ENCODE data around the gene TBC1D14. TPM values are rescaled to one million over a fixed set of nuclear protein-coding genes. Genes with fewer than 3 reads are reported as not detected.
"Not testable (repeated sequence)": the region's sequence is repeated elsewhere in the genome, so short reads cannot be mapped to it uniquely, and the experiment has no call there.

The TBC1D14 gene
- total and polyA plus RNA-seq, 2 of the 4 experiments (the other 2 are of a cell fraction) = 31.7 to 40.7 TPM

DNA sequence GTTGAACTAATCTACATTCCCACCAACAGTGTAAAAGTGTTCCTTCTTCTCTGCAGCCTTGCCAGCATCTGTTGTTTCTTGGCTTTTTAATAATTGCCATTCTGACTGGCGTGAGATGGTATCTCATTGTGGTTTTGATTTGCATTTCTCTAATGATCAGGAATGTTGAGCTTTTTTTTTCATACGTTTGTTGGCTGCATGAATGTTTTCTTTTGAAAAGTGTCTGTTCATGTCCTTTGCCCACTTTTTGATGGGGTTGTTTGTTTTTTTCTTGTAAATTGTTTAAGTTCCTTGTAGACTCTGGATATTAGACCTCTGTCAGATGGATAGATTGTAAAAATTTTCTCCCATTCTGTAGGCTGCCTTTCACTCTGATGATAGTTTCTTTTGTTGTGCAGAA lies 170.3 kb downstream of the TBC1D14 start:
- H3K9me3 ChIP-seq (ENCODE audit: control insufficient read depth, insufficient read depth, low read length); H2AK9ac ChIP-seq (replicated peaks; ENCODE audit: low read depth, low read length, poor library complexity); H3K14ac ChIP-seq (replicated peaks; ENCODE audit: low read depth, low read length); H4K91ac ChIP-seq (ENCODE audit: insufficient read depth, low read depth, low read length); H3K18ac ChIP-seq (ENCODE audit: low read depth, low read length); H2AFZ ChIP-seq (replicated peaks; ENCODE audit: low read length, poor library complexity); H3K4ac ChIP-seq (ENCODE audit: low read depth, low read length); H2AK5ac ChIP-seq (ENCODE audit: low read depth, low read length); DNase-seq; ATAC-seq (ENCODE audit: low read depth); H3K56ac ChIP-seq (ENCODE audit: extremely low read depth, insufficient read depth, low read length); H3K23ac ChIP-seq (ENCODE audit: low read depth, low read length); H3K9me1 ChIP-seq (ENCODE audit: insufficient read depth, low read length); POLR2A ChIA-PET (ENCODE audit: unreplicated experiment); H3K4me1 ChIP-seq (ENCODE audit: control insufficient read depth, insufficient read depth, low read length); H4K5ac ChIP-seq (ENCODE audit: low read depth, low read length); H3K4me2 ChIP-seq (ENCODE audit: low read depth, low read length); H2BK20ac ChIP-seq (ENCODE audit: low read depth, low read length); H3K4me3 ChIP-seq (ENCODE audit: insufficient read depth, low read depth, low read length); H2BK15ac ChIP-seq (ENCODE audit: low read depth, low read length); H3K79me1 ChIP-seq (ENCODE audit: low read depth in 1 of 2, low read length in 2 of 2); H3K9ac ChIP-seq (ENCODE audit: low read depth, low read length); BruUV-seq (replicated peaks); H4K20me1 ChIP-seq (ENCODE audit: insufficient read depth, low read length); H3K36me3 ChIP-seq (ENCODE audit: control insufficient read depth, insufficient read depth, low read length); H2BK120ac ChIP-seq (ENCODE audit: low read depth, low read length); in situ Hi-C loops (cut with MboI; ENCODE audit: low sequenced_read_pairs); H4K8ac ChIP-seq (ENCODE audit: low read depth in 2 of 2, low read length in 2 of 2); H3K27ac ChIP-seq (ENCODE audit: insufficient read depth, low read length); H2BK5ac ChIP-seq (ENCODE audit: low read depth, low read length, poor library complexity, severe bottlenecking); dilution Hi-C loops (cut with HindIII; ENCODE audit: low sequenced_read_pairs, unreplicated experiment): not testable (repeated sequence)
- WGBS, 2 experiments (ENCODE audit: extremely low coverage in 2 of 2, insufficient read length in 1 of 2) = no CpG with 5 or more reads among the region's 2 CpGs
- CTCF ChIA-PET = interaction anchor here (0.9 kb wide), 1 partner anchor 9 kb away, joined by 3 read pairs; no protein-coding TSS in a partner anchor
- peaks cover 29% of the 10 kb centered on the region for H3K27me3 ChIP-seq (ENCODE audit: control insufficient read depth, insufficient read depth, low read length)
- intact Hi-C loops (cut with micrococcal nuclease) = loop anchor here (5.0 kb wide), 1 partner anchor 748 kb away; no protein-coding TSS in a partner anchor

Other genes with a start within 250 kb of the TBC1D14 start
- not detected in 2 replicates for gene S100P, start 215.9 kb upstream of the TBC1D14 start, total RNA-seq (2012; rRNA removed)
- not detected in 2 replicates for gene S100P, start 215.9 kb upstream of the TBC1D14 start, polyA plus RNA-seq (2012; rRNA removed)
- gene MRFAP1L1, start 200.0 kb upstream of the TBC1D14 start, total RNA-seq (2012; rRNA removed) = 31.7 and 64.2 TPM in 2 replicates
- 41.7 and 47.0 TPM in 2 replicates for gene MRFAP1L1, start 200.0 kb upstream of the TBC1D14 start, polyA plus RNA-seq (2012; rRNA removed)
- gene BLOC1S4, start 193.7 kb upstream of the TBC1D14 start, total RNA-seq (2012; rRNA removed) = 8.8 and 13.3 TPM in 2 replicates
- 22.1 and 24.2 TPM in 2 replicates for gene BLOC1S4, start 193.7 kb upstream of the TBC1D14 start, polyA plus RNA-seq (2012; rRNA removed)
- 19.5 and 23.1 TPM in 2 replicates for gene KIAA0232, start 127.1 kb upstream of the TBC1D14 start, total RNA-seq (2012; rRNA removed)
- gene KIAA0232, start 127.1 kb upstream of the TBC1D14 start, polyA plus RNA-seq (2012; rRNA removed) = 5.8 and 6.8 TPM in 2 replicates
- gene TADA2B, start 133.5 kb downstream of the TBC1D14 start, total RNA-seq (2012; rRNA removed) = 6.1 and 8.1 TPM in 2 replicates
- gene TADA2B, start 133.5 kb downstream of the TBC1D14 start, polyA plus RNA-seq (2012; rRNA removed) = 8.1 and 8.6 TPM in 2 replicates
- gene GRPEL1, start 158.2 kb downstream of the TBC1D14 start, total RNA-seq (2012; rRNA removed) = 33.0 and 48.6 TPM in 2 replicates
- gene GRPEL1, start 158.2 kb downstream of the TBC1D14 start, polyA plus RNA-seq (2012; rRNA removed) = 32.0 and 33.9 TPM in 2 replicates